Measurements from ENCODE around the gene CFAP68.

DNA sequence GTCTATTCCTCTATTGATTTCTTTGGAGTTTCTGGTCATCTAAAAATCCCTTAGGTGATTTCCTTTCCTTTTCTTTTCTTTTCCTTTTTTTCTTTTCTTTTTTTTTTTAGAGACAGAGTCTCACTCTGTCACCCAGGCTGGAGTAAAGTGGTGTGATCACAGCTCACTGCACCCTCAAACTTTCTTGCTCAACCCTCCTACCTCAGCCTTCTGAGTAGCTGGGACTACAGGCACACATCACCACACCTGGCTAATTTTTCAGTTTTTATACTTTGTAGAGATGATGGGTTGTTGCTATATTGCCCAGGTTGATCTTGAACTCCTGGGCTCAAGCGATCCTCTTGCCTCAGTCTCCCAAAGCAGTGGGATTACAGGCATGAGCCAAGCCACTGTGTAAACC is 37.4 kb downstream of the CFAP68 start:
- TF ChIP-seq POLR2A (IDR thresholded peaks at IDR 0.05): peak in 1 of 2 donors; percentile 57
- TF ChIP-seq CTCF (IDR thresholded peaks at IDR 0.05): no peak

Measured in thyroid gland (tissue), 4 donors.